Neural progenitor cell (in vitro differentiated cells): ENCODE results near the gene DNAJB2.

Source experiments
- CTCF ChIP-seq: fragments of 200-600 bp; sonication (generic); IDR thresholded peaks from 2 replicates; pipeline ENCODE4 v1.5.1; 2017; ENCODE audit warnings: antibody characterized with exemption, mild to moderate bottlenecking
- EZH2 ChIP-seq: fragments of 200-600 bp; sonication (generic); IDR thresholded peaks from 2 replicates; pipeline ENCODE4 v1.6.1; 2017; ENCODE audit warnings: antibody characterized with exemption, mild to moderate bottlenecking, moderate library complexity
- EZH2phosphoT487 ChIP-seq: fragments of 200-600 bp; sonication (generic); IDR thresholded peaks from 2 replicates; pipeline ENCODE4 v1.6.1; 2017; ENCODE audit warnings: antibody characterized with exemption

GRCh38 chr2:219297766-219298456 lies 18.7 kb downstream of the DNAJB2 start:
- TF ChIP-seq CTCF (no peak), EZH2 (no peak), EZH2phosphoT487 (no peak)
